ENCODE measurements around the gene RGMB. TPM values are rescaled to one million over a fixed set of nuclear protein-coding genes. Genes with fewer than 3 reads are reported as not detected.

The RGMB gene
- total RNA-seq, result 73.2 TPM

DNA sequence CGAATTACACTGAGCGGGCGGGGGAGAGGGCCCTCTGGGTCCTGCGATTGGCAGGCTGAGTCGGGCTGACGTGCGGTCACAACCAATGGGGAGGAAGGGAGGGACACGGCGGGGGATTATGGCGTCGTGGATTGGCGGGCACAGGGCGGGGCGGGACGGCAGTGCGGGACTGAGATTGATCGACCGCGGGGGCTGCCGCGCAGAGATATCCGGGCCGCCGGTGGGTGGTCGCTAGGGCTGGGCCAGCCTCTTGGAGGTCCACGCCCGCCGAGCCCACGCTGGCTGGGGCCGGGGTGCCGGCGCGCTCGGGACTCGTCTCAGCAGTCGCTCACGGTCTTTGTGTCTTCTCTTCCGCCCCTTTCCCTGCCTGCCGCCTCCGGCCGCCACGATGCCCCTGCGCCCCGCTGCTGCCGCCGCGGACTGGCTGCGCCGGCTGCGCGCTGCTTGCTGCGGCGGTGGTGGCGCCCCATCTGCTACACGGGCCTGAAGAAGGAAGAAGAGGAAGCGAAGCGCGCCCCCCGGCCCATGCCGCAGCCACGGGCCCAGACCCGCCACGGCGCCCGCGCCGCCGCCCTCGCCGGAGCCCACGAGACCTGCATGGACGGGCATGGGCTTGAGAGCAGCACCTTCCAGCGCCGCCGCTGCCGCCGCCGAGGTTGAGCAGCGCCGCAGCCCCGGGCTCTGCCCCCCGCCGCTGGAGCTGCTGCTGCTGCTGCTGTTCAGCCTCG is at the start of gene RGMB:
TSS of gene RGMB (plus strand) at position 200 of the 728 bp plus-strand sequence. CDS start at position 608, 408 bp downstream.

Other genes with a start within 250 kb of the RGMB start
- 126 TPM for gene CHD1, start 155.3 kb downstream of the RGMB start, total RNA-seq

Data from parietal lobe (tissue), 1 donor.